SK-N-MC (cell line): Measurements from ENCODE around the gene SH2D5.

Source experiments
- EZH2 ChIP-seq: fragments of 200-600 bp; sonication (generic); IDR thresholded peaks from one replicate; pipeline ENCODE4 v1.6.1; 2017; ENCODE audit warnings: antibody characterized with exemption
- POLR2AphosphoS5 ChIP-seq: IDR thresholded peaks from 2 replicates; pipeline ENCODE4 v1.6.1; 2012; ENCODE audit warnings: mild to moderate bottlenecking, low read depth, low read length, borderline replicate concordance

DNA sequence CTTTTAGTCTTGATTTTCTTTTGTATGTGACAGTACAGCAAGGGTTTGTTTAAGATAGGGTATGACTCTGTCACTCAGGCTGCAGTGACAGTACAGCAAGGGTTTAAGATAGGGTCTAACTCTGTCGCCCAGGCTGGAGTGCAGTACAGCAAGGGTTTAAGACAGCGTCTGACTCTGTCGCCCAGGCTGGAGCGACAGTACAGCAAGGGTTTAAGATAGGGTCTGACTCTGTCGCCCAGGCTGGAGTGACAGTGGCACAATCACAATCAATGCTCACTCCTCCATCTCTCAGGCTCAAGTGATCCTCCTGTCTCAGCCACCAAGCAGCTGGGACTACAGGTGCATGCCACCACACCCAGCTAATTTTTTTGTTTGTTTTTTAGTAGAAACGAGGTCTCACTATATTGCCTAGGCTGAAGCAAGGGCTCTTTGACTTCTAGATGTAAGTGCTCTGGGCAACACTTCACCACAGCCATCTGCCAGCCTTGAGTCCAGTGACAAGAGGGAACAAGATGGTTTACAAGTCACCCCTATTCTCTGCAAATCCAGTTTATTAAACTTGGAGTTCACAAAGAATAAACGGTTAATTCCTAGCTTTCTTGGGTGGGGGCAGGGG is 965 bp upstream of the SH2D5 start:
- no peak for TF ChIP-seq POLR2AphosphoS5
- TF ChIP-seq EZH2, result no peak
